GM21447 (cell line): Measurements from ENCODE around the gene PRDX3.
A peak's percentile ranks its signal among the peaks of the same experiment; 100 is the strongest.
"Not testable (repeated sequence)": the region's sequence is repeated elsewhere in the genome, so short reads cannot be mapped to it uniquely, and the experiment has no call there.

Source experiments
- ATAC-seq: cut with Tn5 transposase; IDR thresholded peaks from one replicate; pipeline ENCODE4 v1.9.1; 2021; ENCODE audit not compliant: unreplicated experiment

PRDX3 gene

GRCh38 chr10:119206603-119207365 lies 28.2 kb upstream of the PRDX3 start:
- ATAC-seq: peak; percentile 45

- peak; percentile 34 for ATAC-seq
Observed at GRCh38 chr10:119205894-119206602, 27.4 kb upstream of the PRDX3 start.

- no peak for ATAC-seq
Observed at GRCh38 chr10:119203006-119203405, 24.4 kb upstream of the PRDX3 start.

- ATAC-seq: no peak
Observed at GRCh38 chr10:119201233-119201632, 22.6 kb upstream of the PRDX3 start.

GRCh38 chr10:119199231-119199992 lies 20.8 kb upstream of the PRDX3 start:
- no peak for ATAC-seq

- no peak for ATAC-seq
Observed at GRCh38 chr10:119198438-119198837, 19.8 kb upstream of the PRDX3 start.

GRCh38 chr10:119197921-119198320 lies 19.3 kb upstream of the PRDX3 start:
- ATAC-seq: no peak

- ATAC-seq: no peak
Observed at GRCh38 chr10:119191881-119192280, 13.3 kb upstream of the PRDX3 start.

GRCh38 chr10:119190954-119191785 lies 12.6 kb upstream of the PRDX3 start:
- ATAC-seq: no peak

- no peak for ATAC-seq
Observed at GRCh38 chr10:119190353-119190752, 11.7 kb upstream of the PRDX3 start.

GRCh38 chr10:119189811-119190282 lies 11.2 kb upstream of the PRDX3 start:
- peak; percentile 77 for ATAC-seq

- no peak for ATAC-seq
Observed at GRCh38 chr10:119183664-119184412, 5.2 kb upstream of the PRDX3 start.

GRCh38 chr10:119180850-119181400 lies 2.3 kb upstream of the PRDX3 start:
- not testable (repeated sequence) for ATAC-seq

- ATAC-seq: peak; percentile 18
Observed at GRCh38 chr10:119177708-119178371, 772 bp downstream of the PRDX3 start.

- no peak for ATAC-seq
Observed at GRCh38 chr10:119176166-119176565, 2.4 kb downstream of the PRDX3 start.

GRCh38 chr10:119174109-119174508 lies 4.5 kb downstream of the PRDX3 start:
- ATAC-seq: no peak

GRCh38 chr10:119167041-119167440 lies 11.6 kb downstream of the PRDX3 start:
- ATAC-seq: no peak

GRCh38 chr10:119166564-119166963 lies 12.0 kb downstream of the PRDX3 start:
- ATAC-seq: no peak

GRCh38 chr10:119166118-119166500 lies 12.5 kb downstream of the PRDX3 start:
- ATAC-seq: no peak
